GM18870 (cell line): ENCODE results near the gene MSRB1.
"Not testable (repeated sequence)": the region's sequence is repeated elsewhere in the genome, so short reads cannot be mapped to it uniquely, and the experiment has no call there.

ENCODE experiments used
- ATAC-seq: cut with Tn5 transposase; IDR thresholded peaks from one replicate; pipeline ENCODE4 v1.9.1; 2021; ENCODE audit warnings: moderate library complexity; ENCODE audit not compliant: unreplicated experiment

Gene MSRB1

GRCh38 chr16:1903845-1904840 is 38.9 kb downstream of the MSRB1 start:
- no peak for ATAC-seq

- no peak for ATAC-seq
Measured at GRCh38 chr16:1903220-1903574, 39.8 kb downstream of the MSRB1 start.

- ATAC-seq = no peak
Measured at GRCh38 chr16:1902547-1903219, 40.3 kb downstream of the MSRB1 start.

GRCh38 chr16:1900452-1900774 is 42.6 kb downstream of the MSRB1 start:
- ATAC-seq = no peak

GRCh38 chr16:1899641-1900451 is 43.2 kb downstream of the MSRB1 start:
- ATAC-seq = no peak

GRCh38 chr16:1897692-1898091 is 45.3 kb downstream of the MSRB1 start:
- ATAC-seq = not testable (repeated sequence)

- no peak for ATAC-seq
Measured at GRCh38 chr16:1895949-1896675, 46.9 kb downstream of the MSRB1 start.

- no peak for ATAC-seq
Measured at GRCh38 chr16:1895068-1895467, 47.9 kb downstream of the MSRB1 start.

- ATAC-seq = no peak
Measured at GRCh38 chr16:1890708-1891050, 52.3 kb downstream of the MSRB1 start.

GRCh38 chr16:1890024-1890707 is 52.8 kb downstream of the MSRB1 start:
- no peak for ATAC-seq
